Dedifferentiated amniotic fluid mesenchymal stem cell (primary cell): ENCODE results near the gene PML.
"Not testable (repeated sequence)": the region's sequence is repeated elsewhere in the genome, so short reads cannot be mapped to it uniquely, and the experiment has no call there.

ENCODE experiments used
- DNase-seq: peaks from one replicate; pipeline ENCODE4 v3.0.0-alpha.2; 2016; ENCODE audit errors: extremely low spot score

PML gene

GRCh38 chr15:74056330-74056729, 61.8 kb downstream of the PML start:
- DNase-seq = not testable (repeated sequence)

GRCh38 chr15:74059050-74059833, 64.7 kb downstream of the PML start:
- not testable (repeated sequence) for DNase-seq

GRCh38 chr15:74060251-74060650, 65.7 kb downstream of the PML start:
- DNase-seq = no peak

DNA sequence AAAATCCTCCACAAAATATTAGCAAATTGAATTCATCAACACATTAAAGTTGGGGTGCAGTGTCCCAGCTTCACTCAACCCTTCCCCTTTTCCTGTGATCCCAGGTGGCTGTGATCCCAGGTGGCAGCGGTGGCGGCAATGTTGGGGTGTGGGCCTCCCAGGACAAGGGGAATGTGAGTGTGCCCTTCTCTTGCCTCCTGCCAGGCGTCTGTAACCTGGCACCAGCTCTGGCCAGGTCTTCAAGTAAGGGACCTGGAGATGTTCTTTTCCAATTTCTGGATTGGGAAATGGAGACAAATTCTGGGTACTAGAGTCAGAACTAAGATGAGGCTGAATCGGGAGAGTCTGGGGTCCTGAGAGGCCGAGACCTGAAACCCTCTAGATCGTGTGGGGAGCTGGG, 67.7 kb downstream of the PML start:
- no peak for DNase-seq

DNA sequence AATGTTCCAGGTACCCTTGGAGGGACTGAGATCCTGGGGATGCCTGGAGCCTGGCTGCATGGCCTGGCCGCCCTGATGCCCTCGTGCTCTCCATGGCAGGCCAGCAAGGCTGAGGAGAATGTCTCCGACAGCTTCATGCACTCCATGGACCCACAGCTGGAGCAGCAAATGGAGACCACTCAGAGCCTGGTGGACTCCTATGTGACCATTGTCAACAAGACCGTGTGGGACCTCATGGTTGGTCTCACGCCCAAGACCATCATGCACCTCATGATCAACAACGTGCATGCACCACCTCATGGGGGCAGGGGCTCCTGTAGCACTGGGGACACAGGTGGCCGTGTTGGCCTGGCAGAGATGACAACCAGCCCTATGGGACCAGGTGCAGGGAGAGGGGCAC, 68.2 kb downstream of the PML start:
- DNase-seq = no peak

- not testable (repeated sequence) for DNase-seq
These were observed 69.1 kb downstream of the PML start for GRCh38 chr15:74063425-74064146.

DNA sequence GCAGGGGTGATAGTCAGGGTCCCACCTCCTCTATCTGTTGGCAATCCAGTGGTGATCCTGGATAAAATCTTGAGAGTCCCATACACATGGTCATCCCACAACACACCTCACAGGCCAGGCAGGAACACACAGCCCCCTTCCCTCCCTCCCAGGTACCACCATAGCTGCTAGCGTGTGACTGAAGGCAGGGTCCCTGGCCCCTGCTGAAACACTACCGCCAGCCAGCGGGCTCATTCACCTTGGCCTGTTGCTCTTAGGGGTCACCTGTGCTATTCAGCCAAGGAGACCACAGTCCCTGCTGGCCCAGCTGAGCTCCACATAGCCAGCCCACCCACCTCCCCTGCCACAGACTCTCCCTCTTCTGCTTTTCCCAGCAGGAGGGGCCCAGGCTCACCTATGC, 69.7 kb downstream of the PML start:
- not testable (repeated sequence) for DNase-seq

- DNase-seq = not testable (repeated sequence)
These were observed 70.3 kb downstream of the PML start for GRCh38 chr15:74064822-74065221.

- not testable (repeated sequence) for DNase-seq
These were observed 71.3 kb downstream of the PML start for GRCh38 chr15:74065684-74066411.

- not testable (repeated sequence) for DNase-seq
These were observed 77.1 kb downstream of the PML start for GRCh38 chr15:74071645-74072044.

DNA sequence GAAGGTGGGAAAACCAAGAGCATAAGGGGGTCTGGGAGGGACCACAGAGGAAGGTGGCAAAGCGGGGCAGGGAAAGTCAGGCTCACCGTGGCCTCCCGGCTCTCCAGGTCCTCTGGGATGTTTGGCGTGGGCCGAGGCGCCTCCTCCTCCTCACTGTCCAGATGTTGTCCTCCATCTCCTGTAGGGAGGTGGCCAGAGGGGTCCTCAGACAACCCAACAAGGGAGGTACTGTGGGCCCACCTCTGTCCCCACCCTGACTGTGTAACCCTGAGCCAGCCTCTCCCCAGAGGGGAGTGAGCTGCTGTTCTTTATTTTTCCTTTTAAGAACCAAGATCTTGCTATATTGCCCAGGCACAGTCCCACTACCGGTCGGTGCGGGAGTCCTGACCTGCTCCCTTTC, 77.6 kb downstream of the PML start:
- not testable (repeated sequence) for DNase-seq

DNA sequence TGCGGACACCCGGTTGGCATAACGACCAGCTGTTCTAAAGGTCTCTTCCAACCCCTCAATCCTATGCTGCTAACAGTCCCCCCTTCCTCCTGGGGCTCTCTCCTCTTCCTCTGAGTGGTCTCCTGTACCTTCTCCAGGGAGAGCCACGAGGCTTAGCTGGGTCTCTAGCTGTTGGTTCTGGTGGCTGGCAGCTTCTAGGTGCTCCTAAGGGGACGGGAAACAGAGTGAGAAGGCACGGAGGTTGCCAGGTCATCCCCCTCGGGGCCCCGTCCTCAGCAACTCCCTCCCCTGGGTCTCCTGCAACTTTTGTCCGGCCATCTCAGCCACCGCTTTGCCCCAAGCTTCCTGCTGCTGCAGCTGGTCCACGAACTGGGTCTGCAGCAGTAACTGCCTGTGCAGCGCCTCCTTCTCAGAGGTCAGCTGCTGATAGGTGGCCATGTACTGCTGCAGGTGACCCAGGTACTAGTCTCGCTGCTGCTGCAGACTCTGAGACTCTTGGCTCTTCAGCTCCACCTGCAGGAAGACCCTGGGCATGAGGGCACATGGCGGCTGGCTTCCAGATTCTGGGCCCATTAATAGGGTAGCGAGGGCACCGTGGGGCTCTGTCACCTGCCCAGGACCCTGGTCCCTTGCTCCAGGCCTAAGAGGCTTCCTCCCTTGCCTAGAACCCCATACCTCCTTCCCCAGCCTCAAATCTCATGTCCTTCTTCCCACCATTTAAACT, 78.3 kb downstream of the PML start:
- not testable (repeated sequence) for DNase-seq

DNA sequence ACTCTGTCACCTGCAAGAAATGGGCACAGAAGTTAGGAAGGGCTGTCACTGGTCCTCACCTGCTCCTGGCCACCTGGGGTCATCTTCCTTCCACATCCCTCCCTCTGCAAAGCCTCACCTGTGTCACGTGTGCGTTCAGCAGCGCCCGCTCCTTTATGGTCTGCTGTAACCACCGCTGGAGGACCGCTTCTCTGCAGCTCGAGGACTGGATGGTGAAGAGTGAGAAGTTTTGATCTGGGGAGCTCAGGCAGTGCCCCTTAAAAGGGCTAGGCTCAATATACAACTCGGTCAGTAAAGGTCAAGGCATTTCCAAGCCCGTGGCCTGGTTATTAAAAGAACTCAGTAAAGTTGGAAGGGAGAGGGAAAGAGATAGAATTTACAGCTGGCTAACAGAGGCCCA, 81.3 kb downstream of the PML start:
- DNase-seq = not testable (repeated sequence)

GRCh38 chr15:74082450-74082849, 87.9 kb downstream of the PML start, which contains the start of gene GOLGA6A:
GOLGA6A (minus strand) TSS chr15:74082550; CDS start chr15:74082509, 41 bp downstream.
- DNase-seq = not testable (repeated sequence)

GRCh38 chr15:74094567-74094966, 100.1 kb downstream of the PML start:
- not testable (repeated sequence) for DNase-seq

GRCh38 chr15:74095610-74096009, 101.1 kb downstream of the PML start:
- not testable (repeated sequence) for DNase-seq

GRCh38 chr15:74096753-74097474, 102.4 kb downstream of the PML start:
- not testable (repeated sequence) for DNase-seq
